Gastrocnemius medialis (tissue), 4 donors: ENCODE results near the gene SLC28A2. TPM values are rescaled to one million over a fixed set of nuclear protein-coding genes. Genes with fewer than 3 reads are reported as not detected.
A peak's percentile ranks its signal among the peaks of the same experiment; 100 is the strongest.

Experiments used
- ATAC-seq, 2 donors: fragments of 150-250 bp; one replicate each; pipeline ENCODE4 v1.9.1; 2016
- DNase-seq, 2 donors: peaks; one replicate each; pipeline ENCODE4 v3.0.0-alpha.2; 2019
- H3K27ac ChIP-seq, 4 donors: fragments of 200-600 bp; sonication (generic); 1 replicate in 1 of 4; 2 replicates in 3 of 4; pipeline ENCODE4 v1.5.1; 2016 to 2018; ENCODE audit warnings: mild to moderate bottlenecking in 2 of 4, moderate library complexity in 1 of 4
- H3K27me3 ChIP-seq, 3 donors: fragments of 200-600 bp; sonication (generic) in 2 of 3; 1 replicate in 1 of 3; 2 replicates in 2 of 3; pipeline versions ENCODE4 v1.5.1 to v1.6.0; 2016 to 2019; ENCODE audit warnings: mild to moderate bottlenecking in 1 of 3, moderate library complexity in 1 of 3
- H3K36me3 ChIP-seq, 2 donors: fragments of 200-600 bp; sonication (generic) in 1 of 2; one replicate each; pipeline ENCODE4 v1.5.1; 2017 to 2018
- H3K4me1 ChIP-seq, 2 donors: fragments of 200-600 bp; sonication (generic) in 1 of 2; one replicate each; pipeline ENCODE4 v1.5.1; 2016 to 2017; ENCODE audit warnings: mild to moderate bottlenecking in 2 of 2
- H3K4me3 ChIP-seq, 4 donors: fragments of 200-600 bp; sonication (generic) in 3 of 4; 1 replicate in 1 of 4; 2 replicates in 3 of 4; pipeline ENCODE4 v1.5.1; 2016 to 2019; ENCODE audit warnings: mild to moderate bottlenecking in 2 of 4
- H3K9me3 ChIP-seq, 3 donors: fragments of 200-600 bp; sonication (generic) in 2 of 3; 1 replicate in 1 of 3; 2 replicates in 2 of 3; pipeline ENCODE4 v1.5.1; 2016 to 2019
- POLR2A ChIP-seq, 2 donors: fragments of 450-650 bp; IDR thresholded peaks; one replicate each; pipeline ENCODE4 v1.6.1; 2017; ENCODE audit warnings: antibody characterized with exemption in 2 of 2, mild to moderate bottlenecking in 2 of 2, moderate library complexity in 2 of 2
- in situ Hi-C, 4 donors: fragments of 200-750 bp; cut with MboI; loops; one replicate each; pipeline versions ENCODE4 v1.15.0 to v1.8.0; 2017; ENCODE audit warnings: low sequenced_read_pairs in 4 of 4
- intact Hi-C: fragments of 100-400 bp; cut with DNase I; formaldehyde crosslinking; loops from one replicate; pipeline ENCODE4 v1.15.1; 2023; ENCODE audit warnings: low total_unique reads
- total RNA-seq, 4 donors: library from RNA; depleted of rRNA; stranded (reverse); fragments of >200 nt; gene quantifications; one replicate each; pipeline versions ENCODE4 v1.1.0 to v1.2.3, GENCODE V29; 2016
- TF ChIP-seq, protein P1 (sequence below), 5 experiments: fragments of 450-650 bp in 3 of 5; fragments of 200-600 bp in 2 of 5; sonication (generic) in 2 of 5; IDR thresholded peaks in 4 of 5; conservative IDR thresholded peaks in 1 of 5; 1 replicate in 4 of 5; 2 replicates in 1 of 5; pipeline ENCODE4 v1.5.1; 2016 to 2019; ENCODE audit warnings: antibody characterized with exemption in 5 of 5, mild to moderate bottlenecking in 3 of 5, moderate library complexity in 3 of 5

SLC28A2 gene
- total RNA-seq, 4 donors from 2014 or later: not detected

DNA sequence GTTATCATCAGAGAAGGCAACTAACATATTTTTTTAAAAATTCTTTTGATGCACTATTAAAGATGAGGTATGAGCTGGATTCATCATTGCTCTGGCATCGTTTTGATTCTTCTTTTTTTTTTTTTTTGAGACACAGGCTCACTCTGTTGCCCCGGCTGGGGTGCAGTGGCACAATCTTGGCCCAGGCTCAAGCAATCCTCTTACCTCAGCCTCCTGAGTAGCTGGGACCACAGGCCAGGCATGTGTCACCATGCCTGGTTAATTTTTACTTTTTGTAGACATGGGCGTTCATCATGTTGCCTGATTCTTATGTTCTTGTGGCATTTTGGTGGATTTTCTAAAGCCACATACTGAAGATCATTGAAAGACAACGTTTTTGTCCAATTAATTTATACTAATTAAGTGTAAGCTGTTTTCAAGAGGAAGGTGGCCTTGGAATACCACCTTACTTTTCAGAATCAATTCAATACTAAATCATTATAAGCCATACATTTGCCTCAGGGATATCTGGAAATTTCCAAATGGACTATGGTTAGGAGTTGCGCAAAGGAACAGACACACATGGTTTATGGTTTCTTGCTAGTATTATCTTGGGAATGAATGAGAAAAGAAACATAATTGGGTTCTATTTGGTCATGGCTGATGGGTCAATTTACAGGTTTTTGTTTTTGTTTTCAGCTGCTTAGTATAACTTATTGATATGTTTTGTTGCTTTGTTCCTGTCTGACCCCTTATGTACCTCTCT, 22.8 kb downstream of the SLC28A2 start:
- Histone ChIP-seq H3K27me3 (no peaks in the 10 kb centered on the region), H3K9me3 (no peaks in the 10 kb centered on the region), H3K4me3 (no peak overlapping the region), H3K4me1 (peaks cover 2 to 8% of the 10 kb centered on the region in 2 donors), H3K27ac (no peak overlapping the region), H3K36me3 (no peaks in the 10 kb centered on the region)
- ATAC-seq (no peak), DNase-seq (no peak)
- in situ Hi-C loops (no loop called here), intact Hi-C loops (no loop called here)
- TF ChIP-seq, protein P1, sequence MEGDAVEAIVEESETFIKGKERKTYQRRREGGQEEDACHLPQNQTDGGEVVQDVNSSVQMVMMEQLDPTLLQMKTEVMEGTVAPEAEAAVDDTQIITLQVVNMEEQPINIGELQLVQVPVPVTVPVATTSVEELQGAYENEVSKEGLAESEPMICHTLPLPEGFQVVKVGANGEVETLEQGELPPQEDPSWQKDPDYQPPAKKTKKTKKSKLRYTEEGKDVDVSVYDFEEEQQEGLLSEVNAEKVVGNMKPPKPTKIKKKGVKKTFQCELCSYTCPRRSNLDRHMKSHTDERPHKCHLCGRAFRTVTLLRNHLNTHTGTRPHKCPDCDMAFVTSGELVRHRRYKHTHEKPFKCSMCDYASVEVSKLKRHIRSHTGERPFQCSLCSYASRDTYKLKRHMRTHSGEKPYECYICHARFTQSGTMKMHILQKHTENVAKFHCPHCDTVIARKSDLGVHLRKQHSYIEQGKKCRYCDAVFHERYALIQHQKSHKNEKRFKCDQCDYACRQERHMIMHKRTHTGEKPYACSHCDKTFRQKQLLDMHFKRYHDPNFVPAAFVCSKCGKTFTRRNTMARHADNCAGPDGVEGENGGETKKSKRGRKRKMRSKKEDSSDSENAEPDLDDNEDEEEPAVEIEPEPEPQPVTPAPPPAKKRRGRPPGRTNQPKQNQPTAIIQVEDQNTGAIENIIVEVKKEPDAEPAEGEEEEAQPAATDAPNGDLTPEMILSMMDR (IDR thresholded peaks at IDR 0.05 in 4 of 5, conservative IDR thresholded peaks at IDR 0.05 in 1 of 5): no peak
- no peak for TF ChIP-seq POLR2A (IDR thresholded peaks at IDR 0.05)

GRCh38 chr15:45276831-45277230, 24.8 kb downstream of the SLC28A2 start:
- Histone ChIP-seq H3K27me3 (no peaks in the 10 kb centered on the region), H3K9me3 (no peaks in the 10 kb centered on the region), H3K4me1 (peaks cover 5 to 13% of the 10 kb centered on the region in 2 donors), H3K27ac (no peak overlapping the region), H3K4me3 (no peak overlapping the region), H3K36me3 (no peaks in the 10 kb centered on the region)
- ATAC-seq (no peak), DNase-seq (no peak)
- TF ChIP-seq, protein P1 (IDR thresholded peaks at IDR 0.05 in 4 of 5, conservative IDR thresholded peaks at IDR 0.05 in 1 of 5): peak in 3 of 5 experiments; percentile 16 to 39 (median 32)
- no peak for TF ChIP-seq POLR2A (IDR thresholded peaks at IDR 0.05)
- in situ Hi-C loops: no loop called here
- intact Hi-C loops: no loop called here

- in situ Hi-C loops (no loop called here), intact Hi-C loops (loop anchor here (1.0 to 2.0 kb wide), 3 partner anchors 78 to 123 kb away; a partner anchor contains a TSS)
- Histone ChIP-seq H3K4me1 (peaks cover 5 to 13% of the 10 kb centered on the region in 2 donors), H3K9me3 (no peaks in the 10 kb centered on the region), H3K27me3 (no peaks in the 10 kb centered on the region), H3K4me3 (peak overlapping the region; percentile 58 to 82 (median 70)), H3K36me3 (no peaks in the 10 kb centered on the region), H3K27ac (peak overlapping the region; percentile 81 to 95 (median 87))
- DNase-seq (peak; percentile 97 to 98), ATAC-seq (peak; percentile 99)
- peak; percentile 83 to 87 for TF ChIP-seq POLR2A (IDR thresholded peaks at IDR 0.05)
- TF ChIP-seq, protein P1 (IDR thresholded peaks at IDR 0.05 in 4 of 5, conservative IDR thresholded peaks at IDR 0.05 in 1 of 5): no peak
These were observed 27.1 kb downstream of the SLC28A2 start for GRCh38 chr15:45279024-45279698.

GRCh38 chr15:45285413-45285812, 33.4 kb downstream of the SLC28A2 start:
- intact Hi-C loops: no loop called here
- in situ Hi-C loops: loop anchor here in 2 of 4 donors (5.0 to 10.0 kb wide), 2 partner anchors 119 to 123 kb away; a partner anchor contains a TSS
- Histone ChIP-seq H3K27me3 (no peaks in the 10 kb centered on the region), H3K4me1 (peaks cover 6 to 9% of the 10 kb centered on the region in 2 donors), H3K9me3 (no peaks in the 10 kb centered on the region), H3K4me3 (no peak overlapping the region), H3K27ac (peak overlapping the region in 2 of 4 donors; percentile 33 to 59), H3K36me3 (no peaks in the 10 kb centered on the region)
- ATAC-seq (peak; percentile 33 to 66), DNase-seq (no peak)
- no peak for TF ChIP-seq POLR2A (IDR thresholded peaks at IDR 0.05)
- TF ChIP-seq, protein P1 (IDR thresholded peaks at IDR 0.05 in 4 of 5, conservative IDR thresholded peaks at IDR 0.05 in 1 of 5): no peak
